ENCODE data around the gene MYL3. TPM values are rescaled to one million over a fixed set of nuclear protein-coding genes. Genes with fewer than 3 reads are reported as not detected.
A peak's percentile ranks its signal among the peaks of the same experiment; 100 is the strongest.

The MYL3 gene
- total RNA-seq, 4 donors from 2014 or later = 4.9 to 9.6 (median 6.0) TPM; not detected in 1

DNA sequence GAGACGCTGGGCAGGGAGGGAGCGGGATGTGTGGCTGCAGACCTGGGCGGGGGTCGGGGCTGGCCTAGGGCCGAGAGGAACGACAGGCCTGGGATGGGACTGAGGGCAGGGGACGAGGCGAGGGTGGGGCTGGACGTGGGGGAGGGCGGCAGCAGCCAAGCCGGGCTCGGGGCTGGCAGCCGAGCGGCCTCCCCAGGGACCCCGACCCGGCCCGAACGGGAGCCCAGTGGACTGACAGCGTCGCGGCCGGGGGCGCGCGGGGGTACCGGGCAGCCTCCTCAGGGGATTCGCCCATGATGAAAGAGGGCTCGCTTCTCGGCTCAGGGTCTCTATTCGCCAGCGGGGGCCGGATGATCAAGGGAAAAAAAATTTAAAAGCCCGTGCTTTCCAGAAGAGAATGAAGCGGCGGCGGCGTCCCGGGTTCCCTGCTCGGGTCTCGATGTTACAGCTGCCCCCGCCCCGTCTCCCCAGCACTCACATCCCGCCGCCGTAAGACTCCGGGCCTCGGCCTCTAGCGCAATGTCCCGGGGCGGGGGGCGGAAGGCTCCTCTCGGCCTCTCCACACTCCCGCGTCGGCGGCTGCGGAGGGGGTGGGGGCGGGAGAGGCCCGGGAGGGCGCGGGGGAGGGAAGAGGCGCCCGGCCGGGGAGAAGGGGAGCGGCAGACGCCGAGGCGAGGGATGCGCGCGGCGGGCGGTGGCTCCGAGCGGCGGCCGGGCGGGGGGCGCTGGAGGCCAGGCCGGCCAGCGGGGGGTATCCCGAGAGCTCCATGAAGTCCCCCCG lies 18.5 kb upstream of the MYL3 start:
- TF ChIP-seq, protein P1, sequence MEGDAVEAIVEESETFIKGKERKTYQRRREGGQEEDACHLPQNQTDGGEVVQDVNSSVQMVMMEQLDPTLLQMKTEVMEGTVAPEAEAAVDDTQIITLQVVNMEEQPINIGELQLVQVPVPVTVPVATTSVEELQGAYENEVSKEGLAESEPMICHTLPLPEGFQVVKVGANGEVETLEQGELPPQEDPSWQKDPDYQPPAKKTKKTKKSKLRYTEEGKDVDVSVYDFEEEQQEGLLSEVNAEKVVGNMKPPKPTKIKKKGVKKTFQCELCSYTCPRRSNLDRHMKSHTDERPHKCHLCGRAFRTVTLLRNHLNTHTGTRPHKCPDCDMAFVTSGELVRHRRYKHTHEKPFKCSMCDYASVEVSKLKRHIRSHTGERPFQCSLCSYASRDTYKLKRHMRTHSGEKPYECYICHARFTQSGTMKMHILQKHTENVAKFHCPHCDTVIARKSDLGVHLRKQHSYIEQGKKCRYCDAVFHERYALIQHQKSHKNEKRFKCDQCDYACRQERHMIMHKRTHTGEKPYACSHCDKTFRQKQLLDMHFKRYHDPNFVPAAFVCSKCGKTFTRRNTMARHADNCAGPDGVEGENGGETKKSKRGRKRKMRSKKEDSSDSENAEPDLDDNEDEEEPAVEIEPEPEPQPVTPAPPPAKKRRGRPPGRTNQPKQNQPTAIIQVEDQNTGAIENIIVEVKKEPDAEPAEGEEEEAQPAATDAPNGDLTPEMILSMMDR (IDR thresholded peaks at IDR 0.05) = no peak
- TF ChIP-seq POLR2A (IDR thresholded peaks at IDR 0.05) = no peak
- H3K4me3 ChIP-seq = peak overlapping the region; percentile 53 to 87
- intact Hi-C loops (cut with DNase I; ENCODE audit: low total_unique reads) = no loop called here

DNA sequence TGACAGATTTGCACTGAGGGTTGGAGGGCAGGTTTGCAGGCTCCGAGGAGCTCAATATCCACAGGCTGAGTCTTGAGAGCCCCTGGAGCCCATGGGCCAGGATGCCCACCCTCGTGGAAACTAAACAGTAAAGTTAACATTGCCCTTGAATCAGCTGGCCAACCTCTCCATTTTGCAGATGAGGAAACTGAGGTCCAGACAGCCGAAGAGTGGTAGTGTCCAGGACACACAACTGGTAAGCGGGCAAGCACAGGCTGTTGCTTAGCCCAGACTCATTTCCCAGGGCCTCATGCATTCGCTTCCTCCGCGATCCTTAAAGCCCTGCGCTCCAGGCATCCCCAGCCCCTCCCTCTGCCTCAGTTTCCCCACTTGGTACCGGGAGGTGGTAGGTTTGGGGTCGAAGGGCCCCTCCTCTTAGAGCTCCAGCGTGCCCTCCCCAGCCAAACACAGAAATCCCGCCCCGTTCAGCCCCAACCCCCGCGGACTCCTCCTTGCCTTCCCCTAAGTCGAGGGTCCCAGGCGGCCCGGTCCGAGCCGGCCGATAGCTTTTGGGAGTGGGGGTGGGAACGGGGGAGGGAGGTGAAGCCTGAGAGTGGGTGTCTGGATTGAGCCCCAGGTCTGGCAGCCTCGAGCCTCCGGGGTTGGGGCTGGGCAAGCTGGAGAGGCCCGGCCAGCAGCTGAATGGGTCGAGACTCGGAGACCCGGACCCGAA lies 17.8 kb upstream of the MYL3 start:
- peak overlapping the region; percentile 73 to 92 for H3K27ac ChIP-seq
- DNase-seq = no peak
- TF ChIP-seq, protein P1 (IDR thresholded peaks at IDR 0.05) = no peak
- no peak for TF ChIP-seq POLR2A (IDR thresholded peaks at IDR 0.05)
- no peaks in the 10 kb centered on the region for H3K27me3 ChIP-seq
- intact Hi-C loops (cut with DNase I; ENCODE audit: low total_unique reads) = no loop called here
- H3K4me3 ChIP-seq = peak overlapping the region; percentile 53 to 87
- H3K9me3 ChIP-seq = no peaks in the 10 kb centered on the region
- H3K36me3 ChIP-seq = no peaks in the 10 kb centered on the region
- peaks cover 0 to 23% of the 10 kb centered on the region in 2 donors for H3K4me1 ChIP-seq

More for the DNA sequence above, 18.5 kb upstream of the MYL3 start:
- DNase-seq = peak; percentile 60 to 69
- Histone ChIP-seq H3K27ac (peak overlapping the region; percentile 73 to 92), H3K27me3 (no peaks in the 10 kb centered on the region), H3K4me1 (peaks cover 0 to 23% of the 10 kb centered on the region in 2 donors), H3K36me3 (no peaks in the 10 kb centered on the region), H3K9me3 (no peaks in the 10 kb centered on the region)

DNA sequence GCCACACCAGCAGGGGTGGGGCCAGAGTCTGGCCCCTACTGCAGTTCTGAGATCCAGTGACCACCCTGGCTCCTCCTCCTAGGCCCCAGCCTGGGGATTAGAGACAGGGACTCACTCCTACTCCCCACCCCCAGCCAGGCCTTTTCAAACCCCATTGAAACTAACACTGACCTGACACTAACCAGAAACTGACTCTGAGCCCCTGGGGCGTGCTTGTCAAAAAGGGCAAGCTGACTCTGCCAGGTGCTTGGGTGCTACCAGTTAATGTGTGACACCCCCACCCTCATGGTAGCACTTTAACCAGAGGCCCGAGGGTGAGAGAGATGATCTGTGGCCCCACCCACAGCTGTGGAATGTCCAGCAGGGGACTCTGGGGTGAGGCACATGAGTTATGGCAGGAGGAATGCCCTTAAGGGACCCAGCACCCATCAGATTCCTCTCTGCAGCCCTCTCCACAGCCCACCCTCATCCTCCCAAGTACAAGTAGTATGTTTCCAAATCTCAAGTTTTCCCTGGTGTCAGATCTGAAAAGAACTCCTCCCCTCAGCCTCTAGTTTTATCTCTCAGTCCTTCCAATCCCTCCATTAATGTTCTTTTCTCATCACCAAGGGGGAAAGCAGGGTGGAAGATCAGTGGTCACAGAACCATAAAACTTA lies 15.7 kb upstream of the MYL3 start:
- no peak overlapping the region for H3K27ac ChIP-seq
- no peak for TF ChIP-seq POLR2A (IDR thresholded peaks at IDR 0.05)
- TF ChIP-seq, protein P1 (IDR thresholded peaks at IDR 0.05) = no peak

DNA sequence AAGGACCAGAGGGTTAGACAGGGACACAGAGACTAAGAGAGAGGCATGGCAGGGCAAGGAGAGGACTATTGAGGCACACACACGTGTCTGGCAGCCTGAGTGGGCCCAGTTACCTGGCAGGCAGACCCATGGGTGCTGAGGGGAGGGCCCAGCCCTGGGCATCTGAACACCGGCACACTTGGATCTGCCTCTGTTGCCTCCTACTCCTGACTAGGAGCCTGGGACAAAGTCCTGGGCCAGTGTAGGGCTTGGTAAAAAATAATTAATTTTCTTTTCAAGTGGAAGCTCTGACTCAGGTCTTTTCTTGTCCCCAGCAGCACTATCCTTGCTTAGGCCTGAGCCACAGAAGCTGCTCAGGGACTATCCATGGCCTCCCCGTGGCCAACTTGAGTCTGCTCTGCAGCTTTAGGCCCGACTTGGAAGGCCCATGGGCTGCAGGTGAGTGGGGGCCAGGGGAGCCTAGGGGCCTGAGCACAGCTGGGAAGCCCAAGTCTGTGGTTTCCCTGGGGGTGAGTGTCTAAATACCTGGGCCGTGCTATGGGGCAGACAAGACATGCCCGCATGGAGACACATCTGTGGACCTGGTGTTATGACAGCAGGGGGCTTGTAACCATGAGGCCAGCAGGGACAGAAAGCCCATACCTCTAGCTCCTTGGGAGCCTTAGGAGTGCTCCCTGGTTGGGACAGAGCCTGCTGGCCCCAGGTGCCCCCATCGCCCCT lies 14.3 kb upstream of the MYL3 start, which contains the start of gene PTH1R:
PTH1R (plus strand) TSS at position 316 of the 720 bp plus-strand sequence. CDS start 5,839 bp downstream, outside the sequence.
- H3K27ac ChIP-seq = no peak within 1 kb of the TSS
- no peaks in the 10 kb centered on the region for H3K27me3 ChIP-seq
- no peaks in the 10 kb centered on the region for H3K36me3 ChIP-seq
- TF ChIP-seq POLR2A (IDR thresholded peaks at IDR 0.05) = no peak
- TF ChIP-seq, protein P1 (IDR thresholded peaks at IDR 0.05) = no peak
- H3K4me1 ChIP-seq = peaks cover 0 to 29% of the 10 kb centered on the region in 2 donors
- intact Hi-C loops (cut with DNase I; ENCODE audit: low total_unique reads) = no loop called here
- DNase-seq = no peak
- H3K9me3 ChIP-seq = no peaks in the 10 kb centered on the region
- no peak within 1 kb of the TSS for H3K4me3 ChIP-seq

More for the DNA sequence above, 15.7 kb upstream of the MYL3 start:
- no peaks in the 10 kb centered on the region for H3K27me3 ChIP-seq
- DNase-seq = no peak
- no peaks in the 10 kb centered on the region for H3K9me3 ChIP-seq
- no peaks in the 10 kb centered on the region for H3K36me3 ChIP-seq
- peaks cover 0 to 28% of the 10 kb centered on the region in 2 donors for H3K4me1 ChIP-seq
- intact Hi-C loops (cut with DNase I; ENCODE audit: low total_unique reads) = no loop called here
- no peak overlapping the region for H3K4me3 ChIP-seq

All from uterus (tissue), 4 donors.